Stimulated activated CD8-positive, alpha-beta memory T cell treated with anti-CD3 and anti-CD28 coated beads, Interleukin-12 subunit alpha, Interleukin-12 subunit beta, amount 100 ng/mL, for 24 hours (primary cell): ENCODE data around the gene GNAZ.
"Not testable (repeated sequence)": the region's sequence is repeated elsewhere in the genome, so short reads cannot be mapped to it uniquely, and the experiment has no call there.

Source experiments
- DNase-seq: peaks from one replicate; pipeline ENCODE4 v3.0.0-alpha.2; 2020; ENCODE audit errors: extremely low read depth

Gene GNAZ

DNA sequence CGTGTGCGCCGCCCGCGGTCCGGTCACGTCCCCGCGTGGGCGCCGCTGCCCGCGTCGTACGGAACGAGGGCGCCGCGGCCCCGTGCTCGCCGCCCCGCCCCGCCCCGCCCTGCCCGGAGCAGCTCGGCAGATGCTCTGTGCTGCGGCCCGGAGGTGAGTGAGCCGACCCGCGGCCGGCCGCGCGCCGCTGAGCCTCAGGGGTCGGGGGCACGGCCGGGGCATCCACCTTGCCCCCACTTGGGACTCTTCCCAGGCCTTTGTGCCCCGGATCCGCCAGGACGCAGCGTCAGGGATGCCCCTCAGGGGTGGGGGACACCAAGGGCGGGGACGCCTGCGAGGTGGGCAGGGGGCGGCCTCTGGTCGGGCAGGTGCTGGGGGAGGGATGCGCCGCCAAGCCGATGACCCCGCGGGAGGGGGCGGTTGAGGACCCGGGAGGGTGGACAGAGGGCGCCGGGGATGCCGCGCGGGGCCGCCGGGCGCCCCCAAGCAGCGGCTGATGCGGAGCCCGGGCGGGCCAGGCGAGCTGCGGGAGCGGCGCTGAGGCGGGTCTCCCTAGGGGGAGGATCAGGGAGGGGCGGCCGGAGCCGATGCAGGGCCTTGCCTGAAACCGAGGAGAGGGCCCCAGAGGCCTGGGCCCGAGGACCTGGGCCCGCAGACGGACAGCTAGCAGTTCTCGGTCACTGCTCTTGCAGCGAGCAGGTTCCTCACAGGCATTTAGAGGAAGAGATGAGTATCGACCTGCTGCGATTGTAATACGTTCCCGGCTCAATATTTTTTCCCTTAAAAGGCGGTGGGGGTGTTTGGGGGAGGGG lies at the start of gene GNAZ:
Gene GNAZ, plus strand, starts transcription at position 102 of the 812 bp plus-strand sequence. CDS start 25,177 bp downstream, outside the sequence.
- no peak for DNase-seq

DNA sequence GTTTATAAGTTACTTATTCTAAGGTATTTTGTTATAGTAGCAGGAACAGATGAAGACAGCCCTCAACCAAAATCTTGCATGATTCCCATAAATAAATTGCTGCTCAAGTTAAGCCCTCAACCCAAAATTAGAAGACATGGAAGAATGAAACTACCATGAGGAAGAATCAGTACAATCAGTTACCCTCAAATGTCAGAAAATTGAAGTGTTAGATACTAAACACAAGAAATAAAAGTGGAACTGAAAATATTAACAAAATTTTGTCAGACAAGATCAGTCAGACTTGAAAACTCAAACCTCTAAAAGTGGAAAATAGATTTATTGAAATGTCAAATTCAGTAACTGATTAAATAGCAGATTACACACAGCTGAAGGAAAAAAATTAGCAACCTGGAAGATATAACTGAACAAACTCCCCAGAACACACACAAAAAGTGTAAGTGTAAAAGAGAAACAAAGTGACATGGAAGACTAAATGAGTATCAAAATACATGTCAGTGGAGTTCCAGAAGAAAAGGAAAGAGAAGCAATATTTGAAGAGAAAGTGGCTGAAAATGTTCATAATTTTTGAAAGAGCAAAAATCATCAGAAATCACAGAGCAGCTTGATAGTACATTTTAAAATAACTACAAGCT lies 49.5 kb upstream of the GNAZ start:
- DNase-seq = no peak

DNA sequence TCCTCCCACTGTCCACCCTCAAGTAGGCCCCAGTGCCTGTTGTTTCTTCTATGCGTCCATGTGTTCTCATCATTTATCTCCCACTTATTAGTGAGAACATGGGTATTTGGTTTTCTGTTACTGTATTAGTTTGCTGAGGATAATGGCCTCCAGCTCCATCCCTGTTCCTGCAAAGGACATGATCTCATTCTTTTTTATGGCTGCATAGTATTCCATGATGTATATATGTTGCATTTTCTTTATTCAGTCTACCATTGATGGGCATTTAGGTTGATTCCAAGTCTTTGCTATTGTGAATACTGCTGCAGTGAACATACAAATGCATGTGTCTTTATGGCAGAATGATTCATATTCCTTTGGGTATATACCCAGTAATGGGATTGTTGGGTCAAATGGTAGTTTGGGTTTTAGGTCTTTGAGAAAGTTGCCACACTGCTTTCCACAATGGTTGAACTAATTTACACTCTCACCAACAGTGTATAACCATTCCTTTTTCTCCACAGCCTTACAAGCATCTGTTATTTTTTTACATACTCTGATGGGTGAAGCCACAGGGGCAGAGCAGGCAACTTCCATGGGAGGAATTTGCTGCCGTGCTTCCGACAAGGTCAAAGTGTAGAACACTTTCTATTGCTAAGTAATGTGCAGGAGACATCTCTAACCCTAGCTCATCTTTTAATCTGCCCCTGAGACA lies 48.5 kb upstream of the GNAZ start:
- DNase-seq = not testable (repeated sequence)

DNA sequence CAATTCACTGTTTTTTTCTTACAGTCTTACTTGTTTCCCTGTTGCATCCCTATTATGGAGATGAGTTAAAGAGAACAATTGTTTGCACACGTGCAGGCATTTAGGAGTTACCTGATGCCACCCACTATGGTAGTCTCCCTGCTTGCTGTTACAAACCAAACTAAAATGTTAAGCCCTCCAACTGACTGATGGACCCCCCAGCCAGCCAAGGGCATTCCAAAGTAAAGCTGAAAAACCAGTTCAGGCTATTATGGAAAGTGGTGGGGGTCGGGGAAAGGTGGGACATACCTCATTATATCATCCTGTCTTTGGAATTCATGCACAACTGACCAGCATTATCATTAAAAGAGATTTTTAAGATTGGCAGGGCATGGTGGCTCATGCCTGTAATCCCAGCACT lies 47.0 kb upstream of the GNAZ start:
- no peak for DNase-seq

DNA sequence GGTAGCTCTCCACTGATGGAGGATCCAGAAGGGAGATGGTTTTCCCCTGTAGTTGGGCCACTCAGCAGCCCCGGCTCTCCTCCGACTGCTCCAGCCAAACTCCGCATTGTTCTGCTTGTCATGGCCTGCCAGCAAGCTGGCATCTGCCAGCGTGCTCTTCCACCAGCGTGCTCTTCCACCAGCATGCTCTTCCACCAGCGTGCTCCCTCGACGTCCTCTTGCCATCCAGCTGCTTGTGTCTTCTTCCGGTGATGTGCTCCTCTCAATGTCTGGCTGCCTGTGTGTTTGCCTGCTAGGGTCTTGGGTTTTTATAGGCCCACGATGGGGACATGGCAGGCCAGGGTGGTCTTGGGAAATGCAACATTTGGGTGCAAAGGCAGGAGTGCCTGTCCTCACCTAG lies 43.5 kb upstream of the GNAZ start:
- DNase-seq = no peak

DNA sequence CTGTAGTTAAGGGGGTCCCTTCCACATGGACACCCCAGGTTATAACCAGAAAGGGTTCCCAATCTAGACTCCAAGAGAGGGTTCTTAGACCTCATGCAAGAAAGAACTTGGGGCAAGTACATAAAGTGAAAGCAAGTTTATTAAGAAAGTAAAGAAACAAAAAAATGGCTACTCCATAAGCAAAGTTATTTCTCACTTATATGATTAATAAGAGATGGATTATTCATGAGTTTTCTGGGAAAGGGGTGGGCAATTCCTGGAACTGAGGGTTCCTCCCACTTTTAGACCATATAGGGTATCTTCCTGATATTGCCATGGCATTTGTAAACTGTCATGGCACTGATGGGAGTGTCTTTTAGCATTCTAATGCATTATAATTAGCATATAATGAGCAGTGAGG lies 42.5 kb upstream of the GNAZ start:
- DNase-seq = not testable (repeated sequence)

DNA sequence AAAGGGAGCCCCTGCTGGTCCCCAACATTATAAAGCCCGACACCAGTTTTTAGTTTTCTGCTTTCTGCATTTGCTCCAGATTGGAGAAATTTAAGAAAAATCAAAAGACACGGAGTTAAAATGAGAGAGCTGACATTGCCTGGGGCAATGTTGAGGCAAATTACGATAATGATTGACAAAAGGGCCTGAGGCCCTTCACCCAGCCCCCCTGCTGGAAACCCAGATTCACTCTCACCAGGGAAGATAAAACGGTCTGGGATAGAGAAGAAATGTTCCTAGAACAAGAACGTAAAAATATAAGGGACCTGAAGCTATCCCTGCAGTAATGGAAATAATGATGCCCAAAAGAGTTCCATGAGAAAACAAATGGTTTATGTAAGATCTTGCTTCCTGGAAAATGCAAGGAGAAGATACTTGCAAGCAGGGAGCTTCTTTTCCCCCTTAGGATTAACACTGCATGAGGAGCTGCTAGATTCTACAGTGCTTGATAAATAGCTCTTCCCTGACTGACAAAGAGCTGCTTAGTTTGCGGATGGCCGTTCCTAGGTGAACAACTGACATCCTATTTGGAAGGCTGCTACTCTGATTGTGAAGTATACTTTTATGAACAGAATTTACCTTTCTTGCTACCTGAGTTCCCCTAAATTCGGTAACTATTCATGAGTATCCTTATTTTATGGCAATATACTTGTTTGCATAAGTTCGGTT lies 40.6 kb upstream of the GNAZ start:
- DNase-seq = no peak

DNA sequence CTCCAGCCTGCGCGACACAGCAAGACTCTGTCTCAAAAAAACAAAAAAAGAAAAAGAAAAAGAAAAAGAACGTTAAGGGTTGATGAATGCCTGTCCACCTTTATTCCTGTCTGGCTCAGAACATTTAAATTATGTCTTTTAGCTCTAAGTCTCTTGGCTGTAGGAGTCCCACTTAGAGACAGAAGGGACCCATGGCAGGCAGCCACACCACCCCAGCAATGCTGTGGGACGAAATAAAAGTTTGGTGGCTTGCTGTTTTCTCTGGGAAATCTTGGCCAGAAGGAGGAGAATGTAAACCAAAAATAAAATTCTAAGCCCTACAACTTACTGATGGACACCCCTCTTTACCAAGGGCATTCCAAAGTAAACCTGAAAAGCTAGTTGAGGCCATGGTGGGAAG lies 38.9 kb upstream of the GNAZ start:
- no peak for DNase-seq

DNA sequence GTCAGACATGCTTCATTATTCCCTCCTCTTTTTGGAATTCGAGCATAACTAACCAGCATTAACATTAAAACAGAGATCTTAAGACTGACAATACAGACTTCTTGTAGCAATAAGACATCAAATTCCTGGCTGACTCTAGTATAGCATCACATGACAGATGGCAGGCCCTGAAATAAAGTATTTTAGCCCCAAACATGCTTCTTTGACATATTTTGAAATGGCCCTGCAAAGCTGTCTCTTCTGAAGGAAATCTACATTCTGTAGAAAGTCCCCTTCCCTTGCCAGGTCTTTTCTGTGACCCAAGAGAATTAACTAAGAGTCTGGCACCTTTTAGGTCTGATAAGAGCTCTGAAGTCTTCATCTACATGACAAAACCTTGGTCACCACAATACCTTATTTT lies 38.5 kb upstream of the GNAZ start:
- no peak for DNase-seq

DNA sequence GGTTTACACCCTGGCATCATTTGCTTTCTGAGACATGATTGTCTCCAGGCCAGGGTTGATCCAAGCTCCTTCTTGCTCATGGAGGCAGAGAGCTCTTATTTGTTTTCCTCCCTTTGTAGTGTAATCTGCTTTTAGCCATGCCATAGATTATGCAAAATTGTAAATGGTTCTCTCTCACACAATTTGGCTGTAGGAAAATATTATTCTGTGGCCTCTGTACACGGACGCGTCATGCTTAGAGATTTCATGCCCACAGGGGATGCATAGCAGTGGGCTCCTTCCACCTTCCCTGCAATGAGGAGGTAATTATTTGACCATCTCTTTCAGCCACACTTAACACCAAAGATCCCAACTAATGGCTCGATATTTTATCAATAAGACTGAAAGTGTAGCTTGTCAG lies 37.7 kb upstream of the GNAZ start:
- no peak for DNase-seq

DNA sequence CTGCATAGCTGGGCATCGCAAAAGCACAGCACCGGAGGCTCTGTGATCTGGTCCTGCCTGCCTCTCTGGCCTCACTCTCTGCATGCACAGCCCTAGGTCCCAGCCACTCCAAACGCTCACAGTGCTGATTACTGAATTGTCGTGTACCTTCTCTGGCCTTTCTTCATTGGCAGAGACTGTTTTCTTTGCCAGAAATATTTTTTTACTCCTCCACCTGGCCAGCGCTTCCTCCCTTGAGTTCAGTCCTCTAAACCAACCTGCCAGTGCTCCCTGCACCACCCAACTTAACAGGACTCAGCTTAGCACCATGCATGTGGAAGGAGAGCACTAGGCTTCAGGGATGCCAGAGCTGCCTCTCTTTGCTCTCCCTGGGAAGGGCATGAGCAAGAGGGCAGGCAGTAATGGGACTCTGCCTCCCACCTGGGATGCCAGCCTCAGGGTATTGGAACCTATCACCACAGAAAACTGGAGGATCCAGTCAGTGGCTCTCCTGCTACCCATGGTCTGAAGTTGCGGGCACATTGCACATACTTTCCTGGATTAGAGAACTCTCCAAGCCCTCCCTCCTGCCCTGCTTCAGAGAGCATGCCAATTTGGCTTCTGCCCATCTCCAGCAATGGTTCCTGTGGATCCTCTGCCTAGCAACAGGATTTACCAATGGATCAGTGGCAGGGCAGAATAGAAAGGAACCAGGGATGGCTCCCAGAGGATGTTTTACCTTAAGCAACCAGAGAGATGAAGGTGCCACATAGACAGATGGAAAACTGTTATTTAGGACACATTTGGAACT lies 37.0 kb upstream of the GNAZ start:
- no peak for DNase-seq

DNA sequence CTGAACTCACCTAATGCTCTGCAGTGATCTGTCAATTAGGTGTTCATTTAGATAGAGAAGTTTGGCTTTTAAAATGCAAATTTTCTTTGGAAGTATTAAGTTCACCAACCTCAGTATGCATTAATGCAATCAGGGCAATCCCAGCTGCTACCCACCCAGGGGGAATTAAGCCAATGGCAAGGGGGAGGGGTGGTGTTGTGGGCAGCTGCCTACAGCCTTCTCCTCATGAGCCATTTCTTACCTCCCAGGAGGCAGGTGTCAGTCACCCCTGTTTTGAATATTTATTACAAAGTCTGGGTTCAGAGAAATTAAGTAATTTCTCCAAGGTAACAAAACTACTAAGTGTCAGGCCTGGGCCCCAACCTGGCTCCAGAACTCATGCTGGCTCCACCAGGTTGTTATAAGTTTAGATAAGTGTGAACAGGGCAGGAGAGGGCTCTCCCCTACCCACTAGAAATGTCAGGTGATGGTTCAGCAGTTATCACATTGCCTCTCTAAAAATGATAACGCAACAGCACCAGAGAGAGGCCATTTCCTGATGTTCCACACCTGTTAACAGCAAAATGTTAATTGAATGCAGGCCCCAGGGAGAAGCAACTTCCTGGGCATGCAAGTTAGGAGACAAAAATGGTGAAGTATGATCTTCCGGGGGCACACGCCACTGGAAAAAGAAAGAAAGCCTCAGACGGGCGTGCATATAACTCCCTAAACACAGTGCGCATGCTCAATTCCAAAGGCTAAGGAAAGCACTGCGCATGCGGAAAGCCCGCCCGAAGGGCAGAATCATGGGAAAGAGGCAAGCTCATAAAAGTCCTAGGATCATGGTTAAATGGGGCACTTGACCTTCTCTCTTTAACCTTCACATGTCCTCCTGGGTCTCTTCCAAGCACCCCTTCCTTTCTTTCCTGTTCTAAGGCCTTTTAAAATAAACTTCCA lies 35.4 kb upstream of the GNAZ start:
- no peak for DNase-seq

DNA sequence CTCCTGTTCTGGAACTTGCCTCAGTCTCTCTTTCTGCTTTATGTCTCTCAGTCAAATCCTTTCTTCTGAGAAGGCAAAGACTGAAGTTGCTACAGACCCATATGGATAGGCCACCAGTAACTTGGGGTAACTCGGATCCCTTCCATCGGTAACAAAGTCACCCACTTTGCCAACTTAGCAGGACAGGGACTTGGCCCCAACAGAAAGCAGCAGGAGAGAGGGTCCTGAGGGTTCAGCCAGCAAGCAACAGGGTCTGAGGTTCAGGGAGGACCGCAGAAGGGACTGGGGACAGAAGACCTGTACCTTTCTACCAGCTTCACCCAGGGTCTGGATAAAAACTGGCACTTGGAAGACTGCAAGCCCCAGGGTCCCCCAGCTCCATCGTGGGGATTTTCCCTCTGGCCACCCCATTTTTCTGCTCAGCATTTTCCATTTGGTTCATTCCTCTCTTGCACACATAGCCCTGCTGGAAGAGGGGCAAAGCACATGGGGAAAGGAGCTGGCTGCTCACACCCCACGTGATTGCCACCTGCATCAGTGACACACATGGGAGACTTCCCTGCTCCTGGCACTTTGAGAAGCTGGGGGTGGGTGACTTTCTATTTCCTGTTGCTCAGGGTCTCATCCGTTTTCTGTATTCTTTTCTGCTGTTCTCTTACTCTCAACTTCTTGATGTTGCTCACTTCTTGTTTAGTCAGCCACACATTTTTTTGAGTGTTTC lies 34.6 kb upstream of the GNAZ start:
- no peak for DNase-seq

DNA sequence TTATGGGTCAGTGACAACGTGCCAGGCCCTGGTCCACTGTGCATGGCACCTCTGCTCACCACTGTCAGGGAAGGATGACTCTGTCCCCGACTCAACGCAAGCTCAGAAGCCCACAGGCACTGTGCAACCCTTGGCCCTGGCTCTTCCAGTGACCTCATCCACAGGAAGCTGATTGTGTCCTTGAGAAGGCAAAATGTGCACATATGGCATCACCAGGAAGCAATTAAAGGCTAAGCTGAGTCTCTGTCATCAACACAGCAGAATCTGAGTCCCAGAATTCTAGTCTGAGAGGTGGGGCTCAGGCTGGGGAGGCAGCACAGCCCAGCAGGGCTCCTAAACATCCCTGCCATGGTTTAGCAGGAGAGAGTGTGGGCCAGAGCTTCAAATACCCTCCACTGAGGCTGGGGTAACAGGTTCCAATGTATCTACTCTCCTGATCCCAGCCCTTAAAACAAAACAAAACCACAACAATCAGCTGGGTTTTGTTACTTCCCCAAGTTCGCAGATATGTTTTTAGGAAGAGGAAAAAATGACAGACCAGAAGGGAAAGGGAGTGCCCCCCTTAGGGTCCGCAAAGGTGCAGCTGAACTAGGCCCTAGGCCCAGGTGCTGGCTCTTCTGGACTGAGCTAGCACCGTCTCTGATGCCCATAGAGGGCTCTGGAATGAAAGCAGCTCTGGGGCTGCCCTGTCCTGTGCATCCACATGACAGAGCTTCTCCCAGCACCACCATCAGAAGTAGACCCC lies 33.5 kb upstream of the GNAZ start:
- DNase-seq = no peak

DNA sequence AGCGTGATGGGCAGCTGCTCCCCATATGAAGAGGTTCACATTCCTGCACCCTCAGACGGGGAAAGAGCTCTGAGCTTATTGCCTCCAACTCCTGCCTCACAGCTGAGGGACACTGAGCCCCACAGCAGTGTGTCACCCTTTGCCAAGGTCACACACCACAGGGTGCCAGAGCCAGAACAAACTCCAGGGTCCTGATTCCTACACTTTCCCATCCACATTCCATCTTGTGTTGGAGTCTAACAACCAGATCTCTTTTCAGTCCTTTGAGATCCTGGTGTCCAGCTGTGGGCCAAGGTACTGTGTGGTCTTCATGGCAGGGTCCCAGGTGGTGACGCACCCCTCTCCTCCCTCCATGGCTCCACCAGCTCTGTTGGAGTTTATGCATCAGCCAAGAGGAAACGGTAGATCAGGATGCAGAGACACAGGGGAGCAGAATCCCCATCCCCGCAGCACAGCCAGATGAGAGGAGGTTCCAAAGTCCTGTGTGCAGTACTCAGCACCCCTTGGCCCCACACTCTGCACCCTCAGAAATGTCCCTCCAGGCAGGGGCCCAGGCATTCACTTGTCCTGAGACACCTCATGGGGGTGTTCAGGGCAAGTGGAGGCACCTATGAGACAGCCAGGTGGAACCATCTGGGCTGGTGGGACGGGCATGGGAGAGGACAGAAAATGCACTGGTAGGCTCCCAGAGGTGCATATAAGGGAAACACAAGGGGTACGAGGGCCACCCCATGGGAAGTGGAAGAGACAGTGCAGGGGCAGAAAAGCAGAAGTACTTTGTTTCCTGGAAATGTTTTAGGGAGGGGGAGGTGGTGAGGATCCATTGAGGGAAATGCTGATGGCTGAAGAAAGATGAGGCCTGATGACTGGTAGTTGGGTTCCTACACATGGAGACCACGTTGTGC lies 32.6 kb upstream of the GNAZ start:
- DNase-seq = no peak

DNA sequence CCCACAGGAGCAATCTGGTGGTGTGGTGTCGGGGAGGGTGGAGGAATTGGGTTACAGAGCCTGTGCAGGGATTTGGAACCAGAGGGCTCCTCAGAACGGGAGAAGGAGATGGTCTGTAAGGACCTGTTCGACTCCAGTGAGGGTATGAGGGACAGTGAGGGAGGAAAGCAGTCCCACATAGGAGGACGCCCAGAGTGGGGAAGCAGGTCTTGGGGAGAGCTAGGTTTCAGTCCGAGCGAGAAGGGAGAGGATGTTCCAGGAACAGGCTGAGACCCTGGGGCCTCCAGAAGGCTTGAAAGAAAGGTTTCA lies 32.0 kb upstream of the GNAZ start:
- DNase-seq = no peak

DNA sequence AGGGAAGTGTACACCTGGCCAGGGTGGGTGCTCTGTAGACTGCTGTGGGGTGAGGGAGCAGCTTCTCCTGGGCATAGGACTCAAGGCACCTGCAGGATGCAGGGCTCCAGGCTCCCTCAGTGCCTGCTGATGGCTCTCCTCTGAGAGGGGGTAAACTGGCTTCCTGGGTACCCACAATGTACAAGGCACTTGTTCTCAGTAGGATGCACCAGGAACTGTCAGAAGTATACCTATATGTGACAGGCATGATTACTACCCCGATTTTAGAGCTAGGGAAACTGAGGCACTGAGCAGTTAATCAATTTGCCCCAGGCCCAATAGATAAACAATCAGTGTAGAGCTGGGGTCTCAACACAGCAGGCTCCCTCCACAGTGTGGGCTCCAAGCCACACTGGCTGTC lies 31.4 kb upstream of the GNAZ start:
- DNase-seq = no peak

DNA sequence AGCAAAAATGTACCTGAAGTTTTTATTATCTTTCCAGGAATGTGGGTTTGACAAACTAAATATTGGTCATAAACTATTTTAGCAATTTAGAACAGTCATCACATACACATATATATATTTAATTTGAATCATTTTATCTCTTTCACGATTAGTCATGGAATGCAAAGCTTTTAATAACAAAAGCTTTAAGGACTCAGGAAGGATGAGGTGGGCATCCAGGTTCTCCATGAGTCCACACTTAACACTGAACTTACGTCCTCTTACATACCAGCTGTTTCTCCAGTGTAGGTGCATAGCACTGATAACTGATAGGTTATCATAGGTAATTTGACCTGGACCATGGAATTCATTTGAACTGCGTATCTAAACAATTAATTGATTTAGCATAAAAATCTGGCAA lies 28.1 kb upstream of the GNAZ start:
- DNase-seq = no peak
